ENCODE measurements around the gene SH2D4B. TPM values are rescaled to one million over a fixed set of nuclear protein-coding genes. Genes with fewer than 3 reads are reported as not detected.

Gene SH2D4B
- total RNA-seq, 4 donors from 2014 or later, result 0.13 TPM; not detected in 3

DNA sequence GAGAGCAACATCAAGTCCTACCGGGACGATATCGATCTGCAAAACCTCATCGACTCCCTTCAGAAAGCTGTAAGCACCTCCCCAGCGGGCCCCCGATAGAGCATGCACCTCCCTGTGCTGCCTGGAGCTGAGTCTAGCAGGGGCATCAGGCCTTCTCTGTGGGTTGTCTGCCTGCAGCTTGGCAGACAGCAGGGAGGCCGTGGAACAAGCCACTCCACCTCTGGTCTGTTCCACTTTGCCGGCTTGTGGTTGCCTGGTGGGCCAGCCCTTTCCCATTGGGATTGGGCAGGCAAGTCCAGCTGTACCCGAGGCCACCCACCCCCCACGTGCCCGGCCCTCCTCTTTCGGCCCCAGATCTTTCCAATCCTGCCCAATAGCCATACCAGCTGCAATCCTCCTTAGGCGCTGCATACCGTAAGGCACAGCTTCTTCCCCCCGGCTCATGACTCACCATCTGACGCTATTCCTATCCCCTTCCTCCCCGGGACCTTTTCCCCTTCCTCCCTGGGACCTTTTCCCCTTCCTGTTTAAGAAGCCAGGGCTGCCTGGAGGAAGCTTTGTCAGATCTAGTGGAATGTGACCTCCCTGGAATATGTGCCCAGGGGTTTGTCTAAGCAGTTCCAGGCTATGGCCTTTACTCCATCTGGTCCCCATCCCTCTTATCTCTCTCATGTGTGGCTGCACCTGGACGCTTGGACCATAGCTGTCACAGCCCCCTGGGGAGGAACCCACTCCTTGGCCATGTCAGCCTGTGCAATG lies 28.1 kb upstream of the SH2D4B start:
- no peaks in the 10 kb centered on the region for H3K9me3 ChIP-seq
- H3K4me1 ChIP-seq, result peaks cover 25 to 63% (median 27%) of the 10 kb centered on the region in 3 donors
- H3K4me3 ChIP-seq, result no peak overlapping the region
- TF ChIP-seq POLR2A (IDR thresholded peaks at IDR 0.05), result no peak
- TF ChIP-seq, protein P1, sequence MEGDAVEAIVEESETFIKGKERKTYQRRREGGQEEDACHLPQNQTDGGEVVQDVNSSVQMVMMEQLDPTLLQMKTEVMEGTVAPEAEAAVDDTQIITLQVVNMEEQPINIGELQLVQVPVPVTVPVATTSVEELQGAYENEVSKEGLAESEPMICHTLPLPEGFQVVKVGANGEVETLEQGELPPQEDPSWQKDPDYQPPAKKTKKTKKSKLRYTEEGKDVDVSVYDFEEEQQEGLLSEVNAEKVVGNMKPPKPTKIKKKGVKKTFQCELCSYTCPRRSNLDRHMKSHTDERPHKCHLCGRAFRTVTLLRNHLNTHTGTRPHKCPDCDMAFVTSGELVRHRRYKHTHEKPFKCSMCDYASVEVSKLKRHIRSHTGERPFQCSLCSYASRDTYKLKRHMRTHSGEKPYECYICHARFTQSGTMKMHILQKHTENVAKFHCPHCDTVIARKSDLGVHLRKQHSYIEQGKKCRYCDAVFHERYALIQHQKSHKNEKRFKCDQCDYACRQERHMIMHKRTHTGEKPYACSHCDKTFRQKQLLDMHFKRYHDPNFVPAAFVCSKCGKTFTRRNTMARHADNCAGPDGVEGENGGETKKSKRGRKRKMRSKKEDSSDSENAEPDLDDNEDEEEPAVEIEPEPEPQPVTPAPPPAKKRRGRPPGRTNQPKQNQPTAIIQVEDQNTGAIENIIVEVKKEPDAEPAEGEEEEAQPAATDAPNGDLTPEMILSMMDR (IDR thresholded peaks at IDR 0.05), result no peak
- WGBS, 2 donors, result 54 to 65% methylated on average over 12 to 14 of the region's 18 CpGs
- intact Hi-C loops (cut with DNase I), result loop anchor here (10.0 kb wide), 1 partner anchor 125 kb away; no protein-coding TSS in a partner anchor
- no peaks in the 10 kb centered on the region for H3K27me3 ChIP-seq
- peak overlapping the region; percentile 5 to 80 (median 38) for H3K27ac ChIP-seq
- H3K36me3 ChIP-seq, result peaks cover 29 to 81% (median 61%) of the 10 kb centered on the region in 3 donors
- DNase-seq, result no peak

DNA sequence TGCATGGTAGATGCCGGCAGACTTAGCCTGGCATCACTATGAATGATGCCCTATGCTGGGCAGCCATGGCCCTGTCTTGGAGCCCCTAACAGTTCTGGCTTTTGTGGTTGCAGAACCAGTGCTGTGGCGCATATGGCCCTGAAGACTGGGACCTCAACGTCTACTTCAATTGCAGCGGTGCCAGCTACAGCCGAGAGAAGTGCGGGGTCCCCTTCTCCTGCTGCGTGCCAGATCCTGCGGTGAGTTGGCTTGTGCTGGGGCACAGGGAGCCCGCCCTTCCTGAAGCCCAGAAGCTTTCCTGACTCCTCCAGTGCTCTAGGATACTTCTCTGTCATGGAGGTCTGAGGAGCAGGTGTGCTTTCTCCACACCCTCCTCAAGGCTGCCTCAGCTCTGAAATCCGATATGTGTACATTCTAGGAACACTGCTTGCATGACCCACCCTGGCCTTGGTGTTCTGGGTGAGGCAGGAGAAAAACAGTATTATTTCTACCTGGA lies 25.6 kb upstream of the SH2D4B start:
- H3K27me3 ChIP-seq, result no peaks in the 10 kb centered on the region
- intact Hi-C loops (cut with DNase I), result no loop called here
- H3K4me3 ChIP-seq, result no peak overlapping the region
- no peak for DNase-seq
- H3K36me3 ChIP-seq, result peaks cover 47 to 99% (median 80%) of the 10 kb centered on the region in 3 donors
- no peak overlapping the region for H3K27ac ChIP-seq
- H3K4me1 ChIP-seq, result peaks cover 7 to 56% (median 9%) of the 10 kb centered on the region in 3 donors
- 80 to 97% methylated on average over 1 to 6 of the region's 10 CpGs for WGBS, 2 donors
- no peaks in the 10 kb centered on the region for H3K9me3 ChIP-seq
- TF ChIP-seq, protein P1 (IDR thresholded peaks at IDR 0.05), result no peak
- no peak for TF ChIP-seq POLR2A (IDR thresholded peaks at IDR 0.05)

DNA sequence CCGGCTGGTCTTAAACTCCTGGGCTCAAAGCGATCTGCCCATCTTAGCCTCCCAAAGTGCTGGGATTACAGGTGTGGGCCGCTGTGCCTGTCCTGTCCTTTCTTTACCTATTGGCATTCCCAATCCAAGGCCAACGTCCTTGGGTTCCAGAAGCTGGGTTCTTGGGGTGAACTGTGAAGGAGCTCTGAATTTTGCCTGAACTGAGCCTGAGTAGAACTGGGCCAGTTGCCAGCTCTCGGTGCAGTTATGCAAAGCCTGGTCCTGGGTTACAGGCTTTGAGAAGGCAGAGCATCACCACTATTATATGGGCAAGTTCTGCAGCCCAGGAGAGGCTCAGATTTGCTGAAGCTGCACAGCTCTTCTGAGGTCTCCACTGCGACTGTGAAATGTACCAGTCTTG lies 24.6 kb upstream of the SH2D4B start:
- no peak for DNase-seq
- Histone ChIP-seq H3K9me3 (no peaks in the 10 kb centered on the region), H3K4me1 (peaks cover 4 to 57% (median 9%) of the 10 kb centered on the region in 3 donors), H3K36me3 (peaks cover 52 to 100% (median 84%) of the 10 kb centered on the region in 3 donors), H3K4me3 (no peak overlapping the region), H3K27ac (no peak overlapping the region), H3K27me3 (no peaks in the 10 kb centered on the region)
- 90 to 92% methylated on average over 2 to 3 of the region's 6 CpGs for WGBS, 2 donors
- intact Hi-C loops (cut with DNase I), result no loop called here
- no peak for TF ChIP-seq POLR2A (IDR thresholded peaks at IDR 0.05)
- TF ChIP-seq, protein P1 (IDR thresholded peaks at IDR 0.05), result no peak

DNA sequence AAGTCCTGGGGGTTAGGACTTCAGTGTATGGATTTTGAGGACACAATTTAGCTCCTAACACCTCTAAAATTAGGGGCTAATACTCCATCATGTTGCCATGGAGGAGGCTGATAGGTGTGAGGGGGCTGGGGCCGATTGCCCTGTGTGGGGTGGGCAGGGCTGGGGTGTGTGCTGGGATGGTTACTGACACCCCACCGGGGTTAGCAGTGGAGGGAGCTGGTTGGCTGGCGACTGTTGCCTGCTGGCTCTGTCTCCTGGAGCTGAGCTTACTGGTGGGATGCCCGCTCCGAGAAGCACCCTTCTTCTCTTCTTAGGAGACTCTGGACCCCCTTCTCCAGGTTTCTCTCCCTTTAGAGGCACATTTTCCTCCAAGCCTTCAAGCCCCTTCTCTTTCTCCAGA lies 22.2 kb upstream of the SH2D4B start:
- Histone ChIP-seq H3K27ac (peak overlapping the region in 1 of 4 donors; percentile 5), H3K4me3 (no peak overlapping the region), H3K36me3 (peaks cover 53 to 100% (median 77%) of the 10 kb centered on the region in 3 donors), H3K27me3 (no peaks in the 10 kb centered on the region), H3K4me1 (peaks cover 0 to 57% (median 11%) of the 10 kb centered on the region in 3 donors), H3K9me3 (no peaks in the 10 kb centered on the region)
- no peak for DNase-seq
- WGBS, 2 donors, result 93 to 96% methylated on average over 4 to 5 of the region's 5 CpGs
- no peak for TF ChIP-seq POLR2A (IDR thresholded peaks at IDR 0.05)
- TF ChIP-seq, protein P1 (IDR thresholded peaks at IDR 0.05), result no peak
- intact Hi-C loops (cut with DNase I), result no loop called here

- Histone ChIP-seq H3K27me3 (no peaks in the 10 kb centered on the region), H3K9me3 (no peaks in the 10 kb centered on the region), H3K36me3 (peaks cover 53 to 100% (median 77%) of the 10 kb centered on the region in 3 donors), H3K4me1 (peaks cover 0 to 53% (median 11%) of the 10 kb centered on the region in 3 donors), H3K27ac (no peak overlapping the region), H3K4me3 (no peak overlapping the region)
- intact Hi-C loops (cut with DNase I), result no loop called here
- DNase-seq, result no peak
- TF ChIP-seq, protein P1 (IDR thresholded peaks at IDR 0.05), result no peak
- TF ChIP-seq POLR2A (IDR thresholded peaks at IDR 0.05), result no peak
- WGBS, 2 donors, result 86 to 89% methylated on average over 8 to 11 of the region's 12 CpGs
These were observed 21.8 kb upstream of the SH2D4B start for GRCh38 chr10:80515941-80516340.

Data from esophagus squamous epithelium (tissue), 5 donors.